CD4-positive, alpha-beta T cell (primary cell): ENCODE data around the gene ZNF680. TPM values are rescaled to one million over a fixed set of nuclear protein-coding genes. Genes with fewer than 3 reads are reported as not detected.

Experiments used
- ATAC-seq: fragments of 200-7000 bp; cut with Tn5 transposase; one replicate; pipeline ENCODE4 v1.10.0; 2022; ENCODE audit warnings: mild to moderate bottlenecking; ENCODE audit not compliant: poor library complexity
- CTCF ChIA-PET: fragments of 350-600 bp; sonication (Branson Sonifier 250); formaldehyde crosslinking; loops from one replicate; lab custom pipeline; 2021; ENCODE audit warnings: antibody characterized with exemption, inconsistent platforms; lab: Charles Lee
- POLR2A ChIA-PET: fragments of 350-600 bp; sonication (Branson Sonifier 250); formaldehyde crosslinking; loops from one replicate; lab custom pipeline; 2021; ENCODE audit warnings: antibody characterized with exemption, inconsistent platforms; lab: Charles Lee
- DNase-seq, 14 experiments: peaks; one replicate each; pipeline ENCODE4 v3.0.0-alpha.2; 2013 to 2020; ENCODE audit warnings: mixed read lengths in 2 of 14
- H3K27ac ChIP-seq, 2 donors: one replicate each; pipeline versions ENCODE4 v1.5.1 to v1.7.0; 2013; ENCODE audit warnings: low read length in 2 of 2, low read depth in 1 of 2, mild to moderate bottlenecking in 1 of 2
- H3K27me3 ChIP-seq, 2 experiments: 1 replicate in 1 of 2; 2 replicates in 1 of 2; pipeline versions ENCODE4 v1.6.1 to v1.7.0; 2013; ENCODE audit warnings: low read length in 2 of 2, control low read depth in 1 of 2, mild to moderate bottlenecking in 1 of 2, moderate library complexity in 1 of 2; ENCODE audit not compliant: insufficient read depth in 2 of 2, control insufficient read depth in 1 of 2
- H3K36me3 ChIP-seq: one replicate; pipeline ENCODE4 v1.6.1; 2013; ENCODE audit warnings: low read length, control low read depth; ENCODE audit not compliant: insufficient read depth
- H3K4me1 ChIP-seq: one replicate; pipeline ENCODE4 v1.6.1; 2013; ENCODE audit warnings: low read length, control low read depth; ENCODE audit not compliant: insufficient read depth
- H3K4me3 ChIP-seq: one replicate; pipeline ENCODE4 v1.5.1; 2013; ENCODE audit warnings: mild to moderate bottlenecking, low read length, moderate library complexity
- H3K9me3 ChIP-seq, 2 experiments: 1 replicate in 1 of 2; 2 replicates in 1 of 2; pipeline versions ENCODE4 v1.6.1 to v1.7.0; 2013; ENCODE audit warnings: low read length in 2 of 2, mild to moderate bottlenecking in 2 of 2, control low read depth in 1 of 2, moderate library complexity in 1 of 2; ENCODE audit not compliant: control insufficient read depth in 1 of 2, insufficient read depth in 1 of 2
- H3K27ac Mint-ChIP-seq: one replicate; pipeline ENCODE4 v1.8.0; 2020; ENCODE audit warnings: mixed read lengths
- H3K27me3 Mint-ChIP-seq: one replicate; pipeline ENCODE4 v1.8.0; 2021; ENCODE audit warnings: mixed read lengths
- H3K36me3 Mint-ChIP-seq: one replicate; pipeline ENCODE4 v1.8.0; 2021; ENCODE audit warnings: low read depth, mixed read lengths
- H3K4me1 Mint-ChIP-seq: one replicate; pipeline ENCODE4 v1.8.0; 2021; ENCODE audit warnings: low read depth, mixed read lengths
- H3K4me3 Mint-ChIP-seq: one replicate; pipeline ENCODE4 v1.8.0; 2020; ENCODE audit warnings: mild to moderate bottlenecking, mixed read lengths
- H3K9me3 Mint-ChIP-seq: one replicate; pipeline ENCODE4 v1.8.0; 2020; ENCODE audit warnings: mixed read lengths
- intact Hi-C, 2 experiments: fragments of 100-400 bp; cut with DNase I in 1 of 2; cut with micrococcal nuclease in 1 of 2; formaldehyde crosslinking; loops; one replicate each; pipeline versions ENCODE4 v1.15.1 to v1.9.0; 2023 to 2025; cut with DNase I, micrococcal nuclease
- total RNA-seq, 174 experiments: library from RNA in 2 of 174; stranded (reverse) in 2 of 174; gene quantifications; one replicate each; pipeline ENCODE4 v1.2.3 and lab custom pipeline; 2021 to 2026
- TF ChIP-seq, protein P1 (sequence below): fragments of 200-600 bp; IDR thresholded peaks from one replicate; pipeline ENCODE4 v1.8.0; 2022; ENCODE audit warnings: antibody characterized with exemption, mild to moderate bottlenecking

ZNF680 gene
- total RNA-seq, 2 experiments from 2014 or later: 8.3 to 8.9 TPM

GRCh38 chr7:64599359-64599758 lies 36.5 kb upstream of the ZNF680 start:
- no peak overlapping the region for H3K27ac ChIP-seq
- Mint-ChIP-seq H3K36me3 (no peaks in the 10 kb centered on the region), H3K4me3 (no peak overlapping the region), H3K27me3 (no peaks in the 10 kb centered on the region), H3K27ac (no peak overlapping the region), H3K9me3 (no peaks in the 10 kb centered on the region), H3K4me1 (no peaks in the 10 kb centered on the region)
- ATAC-seq (no peak), DNase-seq (no peak)
- H3K36me3 ChIP-seq: no peaks in the 10 kb centered on the region
- TF ChIP-seq, protein P1, sequence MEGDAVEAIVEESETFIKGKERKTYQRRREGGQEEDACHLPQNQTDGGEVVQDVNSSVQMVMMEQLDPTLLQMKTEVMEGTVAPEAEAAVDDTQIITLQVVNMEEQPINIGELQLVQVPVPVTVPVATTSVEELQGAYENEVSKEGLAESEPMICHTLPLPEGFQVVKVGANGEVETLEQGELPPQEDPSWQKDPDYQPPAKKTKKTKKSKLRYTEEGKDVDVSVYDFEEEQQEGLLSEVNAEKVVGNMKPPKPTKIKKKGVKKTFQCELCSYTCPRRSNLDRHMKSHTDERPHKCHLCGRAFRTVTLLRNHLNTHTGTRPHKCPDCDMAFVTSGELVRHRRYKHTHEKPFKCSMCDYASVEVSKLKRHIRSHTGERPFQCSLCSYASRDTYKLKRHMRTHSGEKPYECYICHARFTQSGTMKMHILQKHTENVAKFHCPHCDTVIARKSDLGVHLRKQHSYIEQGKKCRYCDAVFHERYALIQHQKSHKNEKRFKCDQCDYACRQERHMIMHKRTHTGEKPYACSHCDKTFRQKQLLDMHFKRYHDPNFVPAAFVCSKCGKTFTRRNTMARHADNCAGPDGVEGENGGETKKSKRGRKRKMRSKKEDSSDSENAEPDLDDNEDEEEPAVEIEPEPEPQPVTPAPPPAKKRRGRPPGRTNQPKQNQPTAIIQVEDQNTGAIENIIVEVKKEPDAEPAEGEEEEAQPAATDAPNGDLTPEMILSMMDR: no peak
- POLR2A ChIA-PET: no interaction called here
- H3K27me3 ChIP-seq: no peaks in the 10 kb centered on the region
- no peak overlapping the region for H3K4me3 ChIP-seq
- peaks cover 0 to 7% of the 10 kb centered on the region in 2 experiments for H3K9me3 ChIP-seq
- intact Hi-C loops: no loop called here
- CTCF ChIA-PET: no interaction called here
- H3K4me1 ChIP-seq: no peaks in the 10 kb centered on the region

DNA sequence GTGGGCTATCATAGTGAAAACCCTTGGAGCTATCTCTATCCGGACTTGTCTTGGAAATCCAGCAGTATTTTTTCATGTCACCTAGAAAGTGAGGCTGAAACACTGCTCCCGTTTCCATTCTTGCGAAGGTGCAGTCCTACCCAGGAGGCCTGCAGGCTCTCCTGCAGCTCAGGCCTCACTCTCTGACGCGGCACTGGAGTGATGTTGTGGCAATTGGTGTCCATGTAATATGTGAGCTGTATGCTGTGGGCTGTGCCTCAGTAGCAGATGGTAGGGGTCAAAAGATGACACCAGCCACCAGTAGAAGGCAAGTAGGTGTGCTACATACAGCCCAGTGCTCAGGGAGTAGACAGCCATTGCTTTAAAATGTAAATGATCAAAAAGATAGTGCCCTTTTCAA lies 28.1 kb upstream of the ZNF680 start:
- CTCF ChIA-PET: no interaction called here

DNA sequence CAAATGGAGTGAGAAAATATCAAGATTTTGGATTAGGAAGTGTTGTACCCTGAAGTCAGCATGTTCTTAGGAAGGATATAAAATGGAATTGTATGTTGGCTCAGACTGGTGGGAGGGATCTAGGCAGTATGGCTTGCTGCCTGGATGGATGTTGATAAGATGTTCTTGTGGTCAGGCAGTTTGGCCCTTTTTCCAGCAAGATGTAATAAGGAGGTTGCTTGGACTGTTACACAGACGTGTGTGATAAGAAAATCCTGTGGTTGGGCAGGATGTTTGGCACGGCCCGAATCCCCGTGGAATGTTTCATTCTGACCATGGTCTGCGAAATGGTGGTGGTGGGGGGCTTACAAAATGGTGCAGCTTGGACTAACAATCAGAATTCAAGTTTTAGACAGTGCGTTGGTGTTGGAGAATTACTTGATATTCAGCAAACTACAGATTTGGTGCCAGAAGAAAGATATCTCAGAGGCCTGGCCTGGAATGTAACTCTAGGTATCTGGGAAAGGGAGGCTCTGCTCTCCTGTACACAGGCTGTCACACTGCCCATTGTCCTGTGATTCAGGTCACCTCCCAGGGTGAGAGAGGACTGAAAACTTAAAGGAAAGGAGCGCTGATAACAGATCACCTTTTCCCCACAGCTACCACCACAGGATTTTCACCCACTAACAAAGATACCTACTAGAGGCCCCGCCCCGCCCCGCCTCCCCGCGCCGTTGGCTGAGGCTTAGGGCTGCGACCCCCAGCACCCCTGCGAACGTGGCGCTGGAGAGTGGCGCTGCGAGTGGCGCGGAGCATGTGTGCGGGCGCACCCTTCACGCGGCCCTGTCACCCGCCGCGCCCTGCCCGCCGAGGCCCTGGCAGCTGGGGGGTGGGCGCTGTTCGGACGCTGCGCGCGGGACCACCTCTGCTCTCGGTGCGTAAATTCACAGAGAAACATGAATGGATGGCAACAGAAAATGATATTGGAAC lies 19.3 kb upstream of the ZNF680 start:
- Mint-ChIP-seq H3K4me1 (no peaks in the 10 kb centered on the region), H3K27me3 (no peaks in the 10 kb centered on the region), H3K9me3 (peaks cover 2% of the 10 kb centered on the region), H3K36me3 (no peaks in the 10 kb centered on the region), H3K4me3 (no peak overlapping the region), H3K27ac (no peak overlapping the region)
- DNase-seq (no peak), ATAC-seq (no peak)
- Histone ChIP-seq H3K4me1 (no peaks in the 10 kb centered on the region), H3K36me3 (no peaks in the 10 kb centered on the region), H3K27ac (no peak overlapping the region), H3K9me3 (peaks cover 0 to under 1% of the 10 kb centered on the region in 2 experiments), H3K4me3 (no peak overlapping the region), H3K27me3 (no peaks in the 10 kb centered on the region)
- POLR2A ChIA-PET: no interaction called here
- CTCF ChIA-PET: no interaction called here
- TF ChIP-seq, protein P1: no peak
- intact Hi-C loops: no loop called here

More for the DNA sequence above, 28.1 kb upstream of the ZNF680 start:
- Mint-ChIP-seq H3K27ac (no peak overlapping the region), H3K4me1 (no peaks in the 10 kb centered on the region), H3K9me3 (peaks cover 6% of the 10 kb centered on the region), H3K4me3 (no peak overlapping the region), H3K36me3 (no peaks in the 10 kb centered on the region), H3K27me3 (no peaks in the 10 kb centered on the region)
- intact Hi-C loops: no loop called here
- POLR2A ChIA-PET: no interaction called here
- ATAC-seq (no peak), DNase-seq (no peak)
- H3K4me3 ChIP-seq: no peak overlapping the region
- peaks cover 0 to 13% of the 10 kb centered on the region in 2 experiments for H3K9me3 ChIP-seq
- no peaks in the 10 kb centered on the region for H3K27me3 ChIP-seq
- no peaks in the 10 kb centered on the region for H3K4me1 ChIP-seq
- no peak overlapping the region for H3K27ac ChIP-seq
- no peaks in the 10 kb centered on the region for H3K36me3 ChIP-seq
- TF ChIP-seq, protein P1: no peak
